HepG2 (cell line): ENCODE data around the gene MRPS7. TPM values are rescaled to one million over a fixed set of nuclear protein-coding genes. Genes with fewer than 3 reads are reported as not detected.
A peak's percentile ranks its signal among the peaks of the same experiment; 100 is the strongest.

Experiments
- CC2D1A ChIP-seq: sonication (generic); formaldehyde crosslinking; IDR thresholded peaks from 2 replicates; pipeline ENCODE4 v1.8.1; 2023; ENCODE audit warnings: mild to moderate bottlenecking, missing genetic modification reagents
- ERF ChIP-seq: IDR thresholded peaks from 2 replicates; pipeline ENCODE4 v1.6.1; 2018; ENCODE audit warnings: missing biosample characterization, missing genetic modification reagents
- FLYWCH1 ChIP-seq: sonication (generic); formaldehyde crosslinking; IDR thresholded peaks from 2 replicates; pipeline ENCODE4 v1.8.1; 2023; ENCODE audit warnings: mild to moderate bottlenecking, missing genetic modification reagents
- FOXO1 ChIP-seq: sonication (generic); formaldehyde crosslinking; IDR thresholded peaks from 2 replicates; pipeline ENCODE4 v1.4.0; 2020; ENCODE audit warnings: missing genetic modification reagents
- GATAD2A ChIP-seq: IDR thresholded peaks from 2 replicates; pipeline ENCODE4 v1.6.1; 2016
- JUN ChIP-seq: sonication (generic); formaldehyde crosslinking; IDR thresholded peaks from 2 replicates; pipeline ENCODE4 v1.4.0; 2020; ENCODE audit warnings: mild to moderate bottlenecking, missing genetic modification reagents
- KIAA2018 ChIP-seq: sonication (generic); formaldehyde crosslinking; IDR thresholded peaks from 2 replicates; pipeline ENCODE4 v1.5.0; 2020; ENCODE audit warnings: mild to moderate bottlenecking, missing genetic modification reagents, borderline replicate concordance
- MAX ChIP-seq: IDR thresholded peaks from 2 replicates; pipeline ENCODE4 v1.6.1; 2012; ENCODE audit warnings: inconsistent platforms
- RNF219 ChIP-seq: sonication (generic); formaldehyde crosslinking; IDR thresholded peaks from 2 replicates; pipeline ENCODE4 v1.5.0; 2020; ENCODE audit warnings: mild to moderate bottlenecking, missing genetic modification reagents
- ZNF460 ChIP-seq: sonication (generic); formaldehyde crosslinking; IDR thresholded peaks from 2 replicates; pipeline ENCODE4 v1.5.1; 2020; ENCODE audit warnings: missing genetic modification reagents, mild to moderate bottlenecking, borderline replicate concordance
- ZNF710 ChIP-seq: sonication (generic); formaldehyde crosslinking; IDR thresholded peaks from 2 replicates; pipeline ENCODE4 v1.5.0; 2020; ENCODE audit warnings: mild to moderate bottlenecking, missing genetic modification reagents, borderline replicate concordance
- ZNF83 ChIP-seq: sonication (generic); formaldehyde crosslinking; IDR thresholded peaks from 2 replicates; pipeline ENCODE4 v1.4.0; 2020; ENCODE audit warnings: missing genetic modification reagents, mild to moderate bottlenecking, borderline replicate concordance
- ZNF878 ChIP-seq: sonication (generic); formaldehyde crosslinking; IDR thresholded peaks from 2 replicates; pipeline ENCODE4 v1.8.1; 2023; ENCODE audit warnings: mild to moderate bottlenecking, missing genetic modification reagents, moderate library complexity
- ZZZ3 ChIP-seq: sonication (generic); formaldehyde crosslinking; IDR thresholded peaks from 2 replicates; pipeline ENCODE4 v1.4.0; 2020; ENCODE audit warnings: missing genetic modification reagents, mild to moderate bottlenecking, borderline replicate concordance
- polyA plus RNA-seq, 8 experiments: library from polyadenylated mRNA; depleted of rRNA in 3 of 8; stranded (reverse) in 7 of 8; unstranded in 1 of 8; fragments of >200 nt; fragmentation: Illumina TruSeq in 4 of 8; extraction: Trizol in 4 of 8; gene quantifications; 2 replicates each; pipeline versions ENCODE4 v1.2.1 to v1.2.3, GENCODE V29; 2011 to 2016; ENCODE audit warnings: low read depth in 4 of 8, missing spikeins in 1 of 8, mixed read lengths in 1 of 8; ENCODE audit not compliant: insufficient read depth in 1 of 8
- total RNA-seq, 5 experiments: library from RNA; depleted of rRNA; stranded (reverse); fragments of >200 nt; fragmentation: Illumina TruSeq; extraction: Trizol; gene quantifications; 2 replicates each; pipeline ENCODE4 v1.2.3, GENCODE V29; 2016; ENCODE audit warnings: low read depth in 1 of 5

Gene MRPS7
- total and polyA plus RNA-seq, 2 of the 13 experiments (the other 11 are each of a cell fraction or from before 2014, with no cell fraction given) = 97.0 to 162 TPM

GRCh38 chr17:75308732-75309629 lies 47.3 kb downstream of the MRPS7 start (continued):
- TF ChIP-seq FOXO1 = peak; percentile 18; the same call in 1 of the 2 replicates
- TF ChIP-seq ZNF878 (CRISPR knock-in tag) = 0 out of 2 replicates have a peak, but pooled peaks have one; percentile 38
- TF ChIP-seq RNF219 (CRISPR knock-in tag) = no peak
- TF ChIP-seq ZZZ3 (CRISPR knock-in tag) = peak; percentile 83; the same call in 1 of the 2 replicates
- TF ChIP-seq FLYWCH1 = no peak
- 0 out of 2 replicates have a peak, but pooled peaks have one; percentile 24 for TF ChIP-seq CC2D1A
- peak; percentile 63 for TF ChIP-seq ZNF710 (CRISPR knock-in tag)
- TF ChIP-seq GATAD2A (CRISPR knock-in tag) = peak; percentile 88
- TF ChIP-seq JUN (CRISPR knock-in tag) = peak; percentile 76
- TF ChIP-seq ERF = peak; percentile 68; the same call in 1 of the 2 replicates
- peak; percentile 87 for TF ChIP-seq MAX
- TF ChIP-seq ZNF83 (CRISPR knock-in tag) = no peak
- TF ChIP-seq ZNF460 (CRISPR knock-in tag) = peak; percentile 37; the same call in 1 of the 2 replicates
- TF ChIP-seq KIAA2018 (CRISPR knock-in tag) = 0 out of 2 replicates have a peak, but pooled peaks have one; percentile 23
